ENCODE measurements around the gene GSTK1.
"Not testable (repeated sequence)": the region's sequence is repeated elsewhere in the genome, so short reads cannot be mapped to it uniquely, and the experiment has no call there.

Gene GSTK1

DNA sequence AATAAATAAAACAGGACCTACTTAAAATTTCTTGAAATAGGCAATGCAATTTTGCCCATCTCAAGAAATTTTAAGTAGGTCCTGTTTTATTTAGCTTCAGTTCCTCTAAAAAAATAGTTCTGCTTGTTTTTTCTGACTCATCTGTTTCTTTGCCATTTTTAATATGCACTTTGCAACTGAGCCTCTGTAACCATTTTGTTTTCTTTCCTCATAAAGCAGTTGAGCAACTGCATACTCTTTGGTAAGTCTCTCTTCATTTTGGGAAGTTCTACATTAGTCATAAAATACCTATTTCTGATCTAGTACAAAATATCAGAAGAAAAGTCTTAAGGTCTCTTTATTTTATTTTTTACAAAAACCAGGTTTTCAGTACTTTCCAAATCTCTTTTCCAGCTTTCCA lies 23.4 kb upstream of the GSTK1 start:
- peak; percentile 89 for DNase-seq

DNA sequence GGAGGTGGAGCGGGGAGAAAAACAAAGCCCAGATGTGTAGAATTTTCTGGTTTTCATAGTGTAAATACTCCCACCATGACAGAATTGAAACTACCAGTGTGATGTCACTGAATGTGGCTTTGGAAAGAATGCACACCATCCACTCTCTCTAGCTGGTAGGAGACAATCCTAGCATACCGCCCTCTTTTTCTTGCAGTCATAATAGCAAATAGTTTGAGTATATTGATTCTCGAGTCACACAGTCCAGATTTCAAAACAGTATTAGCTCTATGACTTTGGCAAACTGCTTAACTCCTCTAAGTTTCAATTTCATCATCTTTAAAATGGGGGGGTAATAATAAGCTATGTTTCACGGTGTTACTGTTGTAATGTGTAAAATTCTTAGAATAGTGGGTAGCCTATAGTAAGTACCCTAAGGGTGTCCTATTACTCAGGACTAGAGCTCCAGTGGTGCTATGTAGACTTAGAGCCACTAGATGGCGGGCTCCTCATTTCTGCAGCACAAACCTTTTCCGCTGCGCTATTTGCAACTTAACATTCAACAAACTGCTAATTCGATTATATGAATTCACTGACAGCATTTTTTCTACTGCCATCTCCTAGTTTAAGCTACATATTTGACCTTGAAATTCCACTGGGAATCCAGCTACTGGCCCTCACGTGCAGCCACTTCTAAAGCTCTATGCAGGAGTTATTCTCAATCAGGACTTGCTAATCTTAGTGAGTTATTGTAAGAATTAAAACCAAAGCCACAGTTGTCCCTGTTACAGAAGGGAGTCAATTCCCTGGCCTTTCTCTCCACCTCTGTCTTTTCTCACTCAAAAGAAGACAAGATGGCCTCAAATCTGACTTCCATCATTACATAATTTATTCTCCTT lies 22.7 kb upstream of the GSTK1 start:
- peak; percentile 78 for DNase-seq

DNA sequence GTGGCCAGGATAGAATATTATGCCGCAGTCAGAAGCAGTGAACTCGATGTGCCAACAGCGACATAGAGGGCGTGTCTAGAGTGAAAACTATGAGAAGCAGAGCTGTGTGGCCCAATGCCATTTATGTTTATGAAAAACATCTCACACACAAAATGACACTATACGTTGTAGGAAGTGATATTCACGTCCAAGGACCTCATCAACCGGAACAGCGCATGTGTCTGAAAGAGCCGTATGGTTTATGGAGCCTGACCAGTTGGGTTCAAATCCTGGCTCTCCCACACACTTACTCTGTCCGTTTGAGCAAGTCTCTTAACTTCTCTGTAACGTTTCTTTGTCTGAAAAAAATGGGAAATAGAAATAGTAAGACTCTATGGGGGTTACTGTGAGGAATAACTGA lies 20.9 kb upstream of the GSTK1 start:
- no peak for DNase-seq

DNA sequence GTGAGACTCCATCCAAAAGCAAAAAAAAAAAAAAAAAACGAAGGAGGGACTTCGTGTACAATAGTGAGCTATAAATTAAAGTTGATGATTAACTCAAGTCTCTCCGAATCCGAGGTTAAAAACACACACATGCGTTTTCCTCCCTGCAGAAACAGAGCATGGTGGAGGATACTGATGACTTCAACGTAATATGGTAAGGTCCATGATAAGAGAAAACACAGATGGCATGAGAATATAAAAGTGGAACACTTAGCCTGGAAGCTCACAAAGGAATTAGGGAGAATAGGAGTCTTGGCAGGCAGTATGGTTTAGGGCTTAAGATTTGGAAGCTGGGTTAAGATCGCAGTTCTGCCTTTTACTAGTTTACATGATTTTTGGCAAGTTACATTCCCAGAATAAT lies 20.1 kb upstream of the GSTK1 start:
- no peak for DNase-seq

DNA sequence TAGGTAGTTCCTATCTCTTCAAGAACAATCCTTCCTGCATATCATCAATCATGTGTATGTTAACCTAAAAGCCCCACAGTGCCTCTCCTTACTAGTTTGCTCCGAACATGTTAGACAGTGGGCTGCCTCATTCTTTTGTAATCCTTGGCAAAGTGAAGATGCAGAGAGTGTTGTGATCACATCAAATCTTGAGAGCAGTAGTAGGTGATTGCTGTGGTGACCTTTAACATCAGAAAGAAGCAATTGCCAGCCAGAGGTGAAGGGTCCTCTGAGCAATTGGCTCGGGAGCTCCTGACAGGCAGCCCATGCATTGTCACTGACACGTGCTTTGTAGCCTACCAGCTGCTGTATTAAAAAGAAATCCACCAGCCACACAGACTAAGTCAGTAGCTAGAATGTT lies 19.6 kb upstream of the GSTK1 start:
- DNase-seq: no peak

DNA sequence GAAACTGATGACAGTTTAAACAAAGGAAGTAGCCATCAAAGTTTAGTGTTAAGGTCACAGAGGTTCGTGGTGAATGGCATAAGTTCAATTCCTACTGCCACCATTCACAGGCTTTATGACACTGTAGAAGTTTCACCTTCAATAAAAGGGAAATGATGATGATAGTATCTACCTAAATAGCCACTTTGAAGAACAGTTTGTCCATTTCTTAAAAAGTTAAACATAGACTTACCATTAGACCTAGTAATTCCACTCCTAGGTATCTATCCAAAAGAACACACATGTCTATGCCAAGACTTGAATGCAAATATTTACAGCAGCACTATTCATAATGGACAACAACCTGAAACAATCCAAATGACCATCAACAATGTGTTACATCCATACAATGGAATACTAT lies 18.9 kb upstream of the GSTK1 start:
- no peak for DNase-seq

DNA sequence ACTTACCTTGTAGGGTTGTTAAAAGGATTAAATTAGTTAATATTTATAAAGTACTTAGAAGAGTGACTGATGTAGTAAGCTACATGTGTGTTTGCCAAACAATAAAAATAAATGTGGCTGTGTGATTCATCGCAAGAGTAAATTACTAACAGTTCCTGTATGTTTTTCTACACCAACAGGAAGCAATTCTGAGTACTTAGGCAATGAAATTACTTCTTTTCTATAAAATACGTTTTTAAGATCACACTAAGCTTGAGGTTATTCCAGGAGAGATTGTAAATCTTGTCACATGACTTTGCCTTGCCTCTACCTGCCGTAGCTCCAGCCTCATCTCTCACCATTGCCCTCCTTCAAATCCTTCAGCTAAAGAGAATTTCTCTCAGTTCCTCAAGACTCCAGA lies 18.1 kb upstream of the GSTK1 start:
- peak; percentile 74 for DNase-seq

DNA sequence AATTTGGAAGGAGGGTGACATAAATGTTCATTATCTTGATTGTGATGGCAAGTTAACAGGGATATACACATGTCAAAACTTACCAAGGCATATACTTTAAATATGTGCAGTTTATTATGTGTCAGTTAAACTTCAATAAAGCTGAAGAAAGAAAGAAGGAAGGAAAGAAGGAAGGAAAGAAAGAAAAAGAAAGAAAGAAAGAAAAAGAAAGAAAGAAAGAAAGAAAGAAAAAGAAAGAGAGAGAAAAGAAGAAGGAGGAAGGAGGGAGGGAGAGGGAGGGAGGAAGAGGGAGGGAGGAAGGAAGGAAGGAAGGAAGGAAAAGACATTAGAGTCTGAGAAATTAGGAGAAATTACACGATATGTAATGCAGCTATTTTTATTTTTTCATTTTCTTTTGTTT lies 15.9 kb upstream of the GSTK1 start:
- DNase-seq: no peak

DNA sequence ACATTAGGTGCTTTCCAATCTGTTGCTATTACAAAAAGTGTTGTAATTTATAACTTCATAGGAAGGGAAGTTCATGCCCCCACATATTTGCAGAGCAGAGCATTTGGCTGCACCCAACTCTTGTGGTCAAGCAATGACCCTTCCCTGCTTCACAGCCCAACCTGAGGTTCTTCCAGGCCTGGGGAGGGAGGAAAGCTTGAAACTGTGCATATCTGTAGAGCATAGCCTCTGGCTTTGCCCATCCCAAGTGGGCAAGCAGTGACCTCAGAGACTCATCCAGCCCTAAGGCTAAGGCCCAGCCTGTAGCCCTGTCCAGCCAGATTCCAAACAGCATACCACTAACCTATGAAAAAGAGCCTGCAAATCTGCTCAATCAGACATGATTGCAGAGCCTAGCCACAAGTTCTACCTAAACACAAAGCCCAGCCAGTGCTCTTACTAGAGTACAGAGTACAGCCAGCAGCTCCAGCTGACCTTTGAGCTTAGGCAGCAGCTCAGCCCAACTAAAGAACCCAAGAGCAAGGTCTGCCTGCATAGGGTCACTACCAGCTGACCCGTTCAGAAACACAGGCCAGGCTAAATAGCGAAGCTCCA lies 14.4 kb upstream of the GSTK1 start:
- DNase-seq: peak; percentile 27

DNA sequence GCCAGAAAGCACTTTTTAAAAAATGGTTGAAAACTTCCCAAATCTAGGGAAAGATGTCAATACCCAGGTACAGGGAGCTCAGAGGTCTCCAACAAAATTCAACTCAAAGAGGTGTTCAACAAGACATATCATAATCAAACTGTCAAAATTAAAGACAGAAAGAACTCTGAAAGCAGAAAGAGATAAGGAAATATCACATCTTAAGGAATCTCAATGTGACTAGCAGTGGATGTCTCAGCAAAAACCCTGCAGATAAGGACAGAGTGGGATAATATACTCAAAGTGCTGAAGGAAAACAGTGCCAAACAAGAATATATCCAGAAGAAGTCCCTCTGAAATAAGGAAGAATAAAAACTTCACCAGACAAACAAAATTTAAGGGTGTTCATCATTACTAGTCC lies 13.0 kb upstream of the GSTK1 start:
- DNase-seq: no peak

DNA sequence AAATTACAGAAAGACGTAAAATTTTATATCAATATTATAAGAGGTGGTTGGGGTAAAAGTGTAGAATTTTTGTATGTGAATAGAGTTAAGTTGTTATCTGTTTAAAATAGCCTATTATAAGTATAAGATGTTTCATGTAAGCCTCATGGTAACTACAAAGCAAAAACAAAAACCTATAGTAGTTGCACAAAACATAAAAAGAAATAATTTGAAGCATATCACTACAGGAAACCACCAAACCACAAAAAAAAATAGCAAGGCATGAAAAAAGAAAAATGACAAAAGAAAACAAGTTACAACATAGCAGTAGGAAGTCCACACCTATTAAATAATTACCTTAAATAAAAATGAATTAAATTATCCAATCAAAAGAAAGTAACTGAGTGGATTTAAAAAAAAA lies 12.4 kb upstream of the GSTK1 start:
- DNase-seq: no peak

DNA sequence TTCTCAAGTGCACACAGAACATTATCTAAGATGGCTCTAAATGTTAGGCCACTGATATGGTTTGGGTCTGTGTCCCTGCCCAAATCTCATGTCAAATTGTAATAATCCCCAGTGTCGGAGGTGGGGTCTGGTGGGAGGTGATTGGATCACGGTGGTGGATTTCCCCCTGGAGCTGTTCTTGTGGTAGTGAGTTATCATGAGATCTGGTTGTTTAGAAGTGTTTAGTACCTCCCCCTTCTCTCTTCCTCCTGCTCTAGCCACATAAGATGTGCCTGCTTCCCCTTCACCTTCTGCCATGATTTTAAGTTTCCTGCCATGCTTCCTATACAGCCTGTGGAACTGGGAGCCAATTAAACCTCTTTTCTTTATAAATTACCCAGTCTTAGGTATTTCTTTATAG lies 11.2 kb upstream of the GSTK1 start:
- no peak for DNase-seq

DNA sequence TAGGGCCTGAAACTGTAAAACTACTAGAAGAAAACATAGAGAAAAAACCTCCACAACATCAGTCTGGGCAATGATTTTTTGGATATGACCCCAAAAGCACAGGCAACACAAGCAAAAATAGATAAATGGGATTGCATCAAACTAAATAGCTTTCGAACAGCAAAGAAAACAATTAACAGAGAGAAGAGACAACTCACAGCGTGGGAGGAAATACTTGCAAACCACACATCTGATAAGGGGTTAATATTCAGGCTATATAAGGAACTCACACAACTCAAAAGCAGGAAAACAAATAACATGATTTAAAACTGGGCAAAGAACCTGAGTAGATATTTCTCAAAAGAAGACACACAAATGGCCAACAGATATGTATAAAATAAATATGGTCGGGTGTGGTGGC lies 7.7 kb upstream of the GSTK1 start:
- no peak for DNase-seq

DNA sequence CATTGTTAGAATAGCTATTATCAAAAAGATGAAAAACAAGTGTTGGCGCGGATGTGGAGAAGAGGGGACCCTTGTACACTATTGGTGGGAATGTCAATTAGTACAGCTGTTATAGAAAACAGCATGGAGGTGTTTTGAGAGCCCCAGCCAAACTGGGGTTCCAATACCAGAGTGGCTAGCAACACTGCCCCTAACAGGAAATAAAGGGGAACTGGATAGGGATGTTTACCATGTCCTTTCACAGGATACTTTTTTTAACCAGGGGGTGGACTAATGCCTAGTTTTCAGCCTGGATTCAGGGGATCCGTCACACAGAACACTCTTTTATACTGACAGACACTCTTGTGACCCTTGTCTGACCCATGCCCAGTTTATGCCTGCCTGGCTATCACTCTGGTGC lies 6.9 kb upstream of the GSTK1 start:
- no peak for DNase-seq

DNA sequence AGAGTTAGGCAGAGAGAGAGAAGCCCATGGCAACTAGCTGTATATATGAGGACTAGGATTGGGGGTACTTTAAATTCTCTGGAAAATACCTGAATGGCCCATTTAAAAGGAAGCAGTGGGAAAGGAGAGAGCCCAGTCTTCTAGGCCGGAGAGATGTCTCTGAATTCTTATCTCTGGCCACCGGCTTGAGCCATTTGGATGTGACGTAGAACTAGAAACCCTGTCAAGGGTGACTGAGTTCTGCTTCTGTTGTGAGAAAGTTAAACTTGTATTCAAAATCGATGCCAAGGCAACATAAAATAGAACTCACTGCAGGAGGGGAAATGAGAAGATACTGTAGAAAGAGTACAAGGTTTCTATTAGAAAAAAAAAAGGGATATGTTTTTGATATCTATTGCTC lies 6.3 kb upstream of the GSTK1 start:
- DNase-seq: no peak

DNA sequence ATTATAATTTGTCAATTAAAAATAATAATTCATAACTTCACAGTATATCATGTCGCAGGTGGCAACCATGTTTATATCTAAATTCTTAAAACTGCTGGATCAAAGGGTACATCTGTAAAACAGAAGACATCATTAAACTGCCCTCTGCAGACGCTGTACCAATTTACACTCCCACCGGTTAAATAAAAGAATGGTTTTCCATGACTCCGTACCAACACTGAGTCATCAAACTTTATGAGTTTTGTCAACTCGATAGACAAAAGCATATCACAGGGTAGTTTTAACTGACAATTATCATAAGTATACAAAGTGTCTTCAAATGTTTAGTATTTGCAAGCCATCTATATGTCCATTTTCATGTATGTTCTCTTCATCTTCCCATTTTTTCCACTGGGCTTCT lies 5.7 kb upstream of the GSTK1 start:
- no peak for DNase-seq

DNA sequence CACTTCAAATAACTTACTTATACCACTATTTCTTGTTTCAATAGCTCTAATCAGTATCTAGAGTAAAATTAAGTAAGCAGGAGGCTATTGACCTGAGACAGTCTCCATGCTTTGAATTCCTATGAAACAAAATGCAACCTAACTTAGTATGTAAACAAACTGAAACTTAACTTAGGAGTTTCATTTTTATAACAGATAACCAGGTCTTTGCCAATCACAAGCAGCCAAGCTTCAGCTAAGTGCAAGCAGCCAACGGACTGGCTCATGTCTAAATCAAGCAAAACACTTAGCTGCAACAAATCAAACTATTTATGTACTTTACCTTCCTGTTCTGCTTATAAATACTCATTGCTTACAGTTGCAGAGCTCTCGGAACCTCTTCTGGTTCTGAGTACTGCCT lies 4.4 kb upstream of the GSTK1 start:
- peak; percentile 48 for DNase-seq

DNA sequence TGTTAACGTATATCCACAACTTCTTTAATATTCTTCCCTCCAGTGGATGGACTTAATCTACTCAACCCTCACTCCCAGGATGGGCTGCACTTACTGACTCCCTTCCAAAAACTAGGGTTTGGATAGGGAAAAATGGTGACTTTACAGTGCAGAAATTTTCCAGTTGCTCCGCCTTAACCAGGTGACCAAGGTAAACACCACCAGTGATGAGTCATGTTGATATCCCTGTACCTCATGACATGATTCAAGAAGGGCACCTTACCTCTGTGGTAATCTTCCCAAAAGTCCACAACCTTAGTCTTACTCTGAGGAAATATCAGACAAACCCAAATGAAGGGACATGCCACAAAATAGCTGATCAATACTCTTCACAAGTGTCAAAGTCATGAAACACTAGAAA lies 3.5 kb upstream of the GSTK1 start:
- DNase-seq: no peak

DNA sequence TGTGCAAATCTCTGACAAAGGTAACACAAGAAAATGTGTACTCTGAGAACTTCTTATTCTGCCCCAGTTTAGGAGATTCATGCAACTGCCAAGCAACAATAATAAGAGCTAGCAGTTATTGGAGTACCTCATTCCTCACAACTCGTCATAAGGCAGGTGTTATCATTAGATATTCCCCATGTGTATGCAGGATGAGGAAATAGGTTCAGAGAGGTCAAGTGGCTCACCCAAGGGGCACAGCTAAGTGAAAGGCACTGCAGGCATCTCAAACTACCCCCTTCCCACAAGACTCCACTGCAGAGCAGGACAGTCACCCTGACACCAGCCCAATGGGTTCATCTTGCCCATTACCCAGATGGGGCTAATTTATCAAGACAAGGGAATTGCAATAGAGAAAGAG lies 1.3 kb upstream of the GSTK1 start:
- DNase-seq: no peak

DNA sequence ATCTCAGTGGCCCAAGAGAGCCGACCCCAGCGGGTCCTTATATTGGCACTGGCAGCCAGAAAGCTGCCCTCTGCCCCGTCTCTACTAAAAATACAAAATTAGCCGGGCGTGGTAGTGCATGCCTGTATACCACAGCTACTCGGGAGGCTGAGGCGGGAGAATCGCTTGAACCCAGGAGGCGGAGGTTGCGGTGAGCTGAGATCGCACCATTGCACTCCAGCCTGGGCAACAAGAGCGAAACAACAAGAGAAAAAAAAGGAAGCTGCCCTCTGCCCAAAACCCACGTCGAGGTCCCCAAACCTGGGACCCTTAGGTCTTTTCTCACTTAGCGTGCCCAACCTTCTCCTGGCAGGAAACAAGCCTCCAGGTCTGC lies 941 bp downstream of the GSTK1 start:
- DNase-seq: not testable (repeated sequence)

DNA sequence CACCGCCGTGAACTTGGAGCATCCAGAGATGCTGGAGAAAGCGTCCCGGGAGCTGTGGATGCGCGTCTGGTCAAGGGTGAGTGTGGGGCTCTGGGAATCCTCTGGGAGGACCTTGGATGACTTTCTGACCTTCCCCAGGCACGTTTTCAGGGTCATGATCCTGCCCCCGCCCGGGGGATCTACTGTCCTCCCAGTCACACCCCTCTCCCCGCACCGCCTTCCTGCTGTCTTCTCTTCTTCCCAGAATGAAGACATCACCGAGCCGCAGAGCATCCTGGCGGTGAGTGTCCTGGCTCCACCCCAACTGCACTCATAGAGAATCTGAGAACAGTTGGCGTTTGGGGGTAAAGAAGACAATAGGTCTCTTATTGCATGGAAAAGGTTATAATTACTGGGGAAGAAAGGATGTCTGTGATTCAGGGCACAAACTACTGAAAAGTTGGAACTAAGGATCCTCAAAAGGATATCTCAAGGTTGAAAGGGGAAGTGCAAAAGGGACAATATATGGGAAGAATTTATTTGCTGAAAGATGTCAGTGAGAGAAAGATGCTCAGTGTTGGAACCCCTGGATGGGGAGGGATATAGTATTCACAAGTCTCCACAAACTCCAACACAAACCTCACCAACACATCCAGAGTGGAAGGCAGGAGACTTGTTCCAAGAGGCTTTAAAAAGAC lies 1.9 kb downstream of the GSTK1 start:
- no peak for DNase-seq

DNA sequence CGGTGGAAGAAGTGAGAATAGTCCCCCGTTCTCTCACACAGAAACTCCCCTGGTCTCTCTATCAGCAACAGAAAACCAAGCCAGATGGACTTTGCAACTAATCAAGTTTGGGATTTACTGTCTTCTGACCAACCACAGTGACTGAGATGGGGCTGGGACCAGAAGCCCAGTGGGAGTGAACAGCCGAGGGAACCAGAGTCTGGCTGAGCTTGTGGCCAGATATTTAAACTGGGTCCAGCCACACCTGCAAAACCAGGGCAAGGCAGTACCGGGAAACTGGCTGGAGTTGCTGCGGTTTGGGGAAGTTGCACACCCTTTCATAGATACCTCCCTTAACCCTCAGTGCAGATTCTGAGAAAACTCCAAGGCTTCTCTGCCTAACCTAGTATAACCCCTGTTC lies 6.0 kb downstream of the GSTK1 start:
- no peak for DNase-seq

DNA sequence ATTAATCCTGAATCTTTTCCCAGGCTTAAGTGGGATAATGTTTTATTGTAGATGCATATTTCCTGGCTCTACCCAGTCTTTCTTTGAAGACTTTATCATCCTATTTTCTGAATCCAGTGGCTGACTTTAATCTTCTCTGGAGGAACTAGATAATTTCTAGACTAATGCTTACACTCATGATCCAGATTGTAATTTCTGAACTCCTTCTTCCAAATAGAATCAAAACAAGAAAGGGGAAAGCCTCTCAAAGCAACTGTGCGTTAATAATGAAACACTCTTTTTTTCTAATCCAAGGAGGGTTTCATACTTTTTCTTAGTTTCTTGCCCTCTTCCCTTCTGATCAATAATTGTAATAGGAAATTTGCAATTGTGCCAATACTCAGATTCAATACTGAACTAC lies 8.0 kb downstream of the GSTK1 start:
- no peak for DNase-seq

DNA sequence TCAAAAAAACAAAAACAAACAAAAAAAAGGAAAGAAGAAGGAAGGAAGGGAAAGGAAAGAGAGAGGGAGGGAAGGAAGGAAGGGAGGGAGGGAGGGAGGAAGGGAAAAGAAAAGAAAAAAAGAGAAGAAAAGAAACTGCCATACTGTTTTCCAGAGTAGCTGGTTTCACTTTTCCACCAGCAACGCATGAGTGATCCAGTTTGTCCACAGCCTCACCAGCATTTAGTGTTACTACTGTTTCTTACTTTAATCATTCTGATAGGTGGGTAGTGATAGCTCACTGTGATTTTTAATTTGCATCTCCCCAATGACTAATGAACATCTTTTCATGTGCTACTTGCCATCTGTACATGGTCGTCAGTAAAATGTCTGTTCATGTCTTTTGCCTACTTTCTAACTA lies 9.6 kb downstream of the GSTK1 start:
- DNase-seq: no peak

All from suppressor macrophage treated with lipopolysaccharide for 4 hours (primary cell).